K562 (cell line): ENCODE measurements around the gene OR6K6. TPM values are rescaled to one million over a fixed set of nuclear protein-coding genes. Genes with fewer than 3 reads are reported as not detected.

Experiments
- ATAC-seq: fragments of 200-7000 bp; cut with Tn5 transposase; 3 replicates; pipeline ENCODE4 v1.9.1; 2020; ENCODE audit warnings: moderate library complexity
- BruUV-seq: library from RNA; stranded (reverse); fragments of 400-500 nt; replicated peaks from 2 replicates; lab custom pipeline; 2021; lab: Mats Ljungman, UMichigan
- CTCF ChIA-PET: fragments of 300-600 bp; formaldehyde crosslinking; extraction: SDS; loops from one replicate; lab custom pipeline; 2021; ENCODE audit warnings: low intra/inter-chr PET ratio; lab: Yijun Ruan, JAX
- POLR2A ChIA-PET: fragments of 300-600, 350-650 bp; sonication (Branson Sonifier 250); formaldehyde crosslinking; extraction: SDS; loops from one replicate; lab custom pipeline; 2021; ENCODE audit warnings: antibody characterized with exemption, inconsistent platforms; lab: Yijun Ruan, JAX
- DNase-seq, 4 experiments: peaks; one replicate each; pipeline versions ENCODE4 v3.0.0 to v3.0.0-alpha.2; 2011 to 2018; ENCODE audit warnings: low spot score in 3 of 4, mixed read lengths in 3 of 4; ENCODE audit errors: extremely low read depth in 1 of 4
- FAIRE-seq: peaks from 2 replicates; lab custom pipeline; 2011; peaks lifted over from hg19 to GRCh38; lab: Jason Lieb, UNC
- H2AFZ ChIP-seq: 2 replicates; pipeline ENCODE4 v1.6.0; 2011; ENCODE audit warnings: low read depth, low read length, control low read depth, inconsistent platforms
- H3K27ac ChIP-seq: fragments of 200-600 bp; 3 replicates; pipeline ENCODE4 v1.8.0; 2011; ENCODE audit warnings: low read depth, mild to moderate bottlenecking, control low read depth, inconsistent platforms, low read length, moderate library complexity, mixed read lengths; ENCODE audit errors: extremely low read depth
- H3K27me3 ChIP-seq, 2 experiments: fragments of 300-600 bp in 1 of 2; 2 replicates in 1 of 2; 3 replicates in 1 of 2; pipeline versions ENCODE4 v1.6.0 to v1.8.0; 2011; ENCODE audit warnings: inconsistent platforms in 2 of 2, low read length in 2 of 2, mild to moderate bottlenecking in 1 of 2, mixed read lengths in 1 of 2, moderate library complexity in 1 of 2; ENCODE audit not compliant: control insufficient read depth in 2 of 2, insufficient read depth in 2 of 2
- H3K36me3 ChIP-seq: fragments of 300-600 bp; 3 replicates; pipeline ENCODE4 v1.8.0; 2011; ENCODE audit warnings: mild to moderate bottlenecking, low read length, inconsistent platforms; ENCODE audit not compliant: control insufficient read depth, insufficient read depth
- H3K4me1 ChIP-seq, 2 experiments: fragments of 200-600 bp in 1 of 2; replicated peaks in 1 of 2; 2 replicates in 1 of 2; 3 replicates in 1 of 2; pipeline versions ENCODE4 v1.5.1 to v1.8.0; 2011; ENCODE audit warnings: inconsistent platforms in 2 of 2, low read length in 2 of 2, mild to moderate bottlenecking in 1 of 2, mixed read lengths in 1 of 2, moderate library complexity in 1 of 2; ENCODE audit not compliant: control insufficient read depth in 2 of 2, insufficient read depth in 2 of 2
- H3K4me2 ChIP-seq: 2 replicates; pipeline ENCODE4 v1.6.1; 2011; ENCODE audit warnings: low read length, control low read depth, inconsistent platforms, mixed read lengths; ENCODE audit not compliant: insufficient read depth
- H3K4me3 ChIP-seq: fragments of 200-600 bp; sonication (generic), shearing (Covaris generic); 2 replicates; pipeline ENCODE4 v1.5.1; 2016; ENCODE audit warnings: control low read depth, inconsistent platforms
- H3K79me2 ChIP-seq: fragments of 200-600 bp; 3 replicates; pipeline ENCODE4 v1.8.0; 2011; ENCODE audit warnings: low read length, inconsistent platforms; ENCODE audit not compliant: control insufficient read depth, insufficient read depth
- H3K9ac ChIP-seq, 2 experiments: 2 replicates each; pipeline versions ENCODE4 v1.6.0 to v1.6.1; 2011; ENCODE audit warnings: low read depth in 2 of 2, low read length in 2 of 2, control low read depth in 1 of 2, inconsistent platforms in 1 of 2, mild to moderate bottlenecking in 1 of 2, mixed read lengths in 1 of 2; ENCODE audit not compliant: insufficient read depth in 1 of 2
- H3K9me1 ChIP-seq: one replicate; pipeline ENCODE4 v1.6.0; 2011; ENCODE audit warnings: inconsistent platforms, mild to moderate bottlenecking, low read length, moderate library complexity; ENCODE audit not compliant: control insufficient read depth, insufficient read depth
- H3K9me3 ChIP-seq: replicated peaks from 2 replicates; pipeline ENCODE4 v1.5.1; 2011; ENCODE audit warnings: low read depth, low read length, inconsistent platforms; ENCODE audit not compliant: control insufficient read depth, insufficient read depth
- H4K20me1 ChIP-seq: replicated peaks from 2 replicates; pipeline ENCODE4 v1.6.1; 2011; ENCODE audit warnings: low read length, inconsistent platforms, mixed read lengths; ENCODE audit not compliant: control insufficient read depth, insufficient read depth
- CXXC5 ChIP-seq: fragments of 250-450 bp; sonication (Bioruptor Pico); IDR thresholded peaks from 2 replicates; pipeline ENCODE4 v1.8.0; 2022; ENCODE audit warnings: inconsistent platforms, mild to moderate bottlenecking, moderate library complexity
- HMBOX1 ChIP-seq: sonication (generic); IDR thresholded peaks from 2 replicates; pipeline ENCODE4 v1.6.1; 2016
- L3MBTL2 ChIP-seq: fragments of 450-650 bp; IDR thresholded peaks from 2 replicates; pipeline ENCODE4 v1.6.1; 2016; ENCODE audit warnings: mild to moderate bottlenecking, moderate library complexity
- MAFG ChIP-seq: fragments of 450-650 bp; conservative IDR thresholded peaks from 2 replicates; pipeline ENCODE4 v1.6.1; 2016; ENCODE audit warnings: missing genetic modification characterization, missing compliant biosample characterization
- NCOA2 ChIP-seq, 2 experiments: fragments of 450-650 bp; IDR thresholded peaks; 2 replicates each; pipeline ENCODE4 v1.6.1; 2018; ENCODE audit warnings: mild to moderate bottlenecking in 2 of 2, moderate library complexity in 1 of 2; ENCODE audit not compliant: partially characterized antibody in 2 of 2
- NFRKB ChIP-seq: fragments of 450-650 bp; IDR thresholded peaks from 2 replicates; pipeline ENCODE4 v1.6.1; 2016; ENCODE audit warnings: low read depth
- RBM39 ChIP-seq: fragments of 200-400 bp; formaldehyde crosslinking; optimal IDR thresholded peaks from 2 replicates; pipeline ENCODE3; 2018; ENCODE audit warnings: low read depth, low read length
- SPI1 ChIP-seq: IDR thresholded peaks from 2 replicates; pipeline ENCODE4 v1.6.1; 2011; ENCODE audit warnings: low read depth, low read length, control low read depth, borderline replicate concordance
- SRSF9 ChIP-seq: fragments of 200-400 bp; formaldehyde crosslinking; IDR thresholded peaks from 2 replicates; pipeline ENCODE4 v1.6.1; 2017; ENCODE audit warnings: low read depth, low read length, borderline replicate concordance
- THRB ChIP-seq: fragments of 450-650 bp; formaldehyde crosslinking; conservative IDR thresholded peaks from 2 replicates; pipeline ENCODE4 v1.4.0; 2022; ENCODE audit warnings: mild to moderate bottlenecking, missing genetic modification characterization
- ZKSCAN8 ChIP-seq: fragments of 200-800 bp; sonication (Bioruptor generic); IDR thresholded peaks from 2 replicates; pipeline ENCODE4 v1.6.1; 2016; ENCODE audit warnings: missing genetic modification characterization, missing compliant biosample characterization
- ZNF143 ChIP-seq: sonication (generic); formaldehyde crosslinking; IDR thresholded peaks from 2 replicates; pipeline ENCODE4 v1.9.0; 2022; ENCODE audit warnings: mild to moderate bottlenecking, missing genetic modification reagents
- ZNF175 ChIP-seq: fragments of 200-800 bp; sonication (Bioruptor generic); IDR thresholded peaks from 2 replicates; pipeline ENCODE4 v1.6.1; 2016; ENCODE audit warnings: low read depth, mild to moderate bottlenecking, missing genetic modification characterization, missing compliant biosample characterization
- ZNF766 ChIP-seq: fragments of 200-800 bp; sonication (Bioruptor generic); conservative IDR thresholded peaks from 2 replicates; pipeline ENCODE4 v1.6.1; 2016; ENCODE audit warnings: missing genetic modification characterization, missing compliant biosample characterization
- WGBS: fragments of 100-300 bp; shearing (Covaris generic); methylation state at CpG from one replicate; pipeline ENCODE4 v1.1.6; 2016; ENCODE audit warnings: low coverage, mixed read lengths; ENCODE audit not compliant: insufficient coverage; ENCODE audit errors: missing lambda C conversion rate; 5-methylcytosine and 5-hydroxymethylcytosine counted together
- in situ Hi-C: fragments of 300-500 bp; cut with MboI; formaldehyde crosslinking; loops from 4 replicates; pipeline ENCODE4 v1.15.0; 2018; ENCODE audit warnings: inconsistent platforms, mixed read lengths
- intact Hi-C: fragments of 100-400 bp; cut with micrococcal nuclease; formaldehyde crosslinking; loops from 2 replicates; pipeline ENCODE4 v1.14.2; 2022
- polyA plus RNA-seq, 8 experiments: library from polyadenylated mRNA; depleted of rRNA in 4 of 8; stranded (reverse) in 5 of 8; unstranded in 3 of 8; fragments of >200 nt; fragmentation: Nextera tagmentation in 2 of 8; fragmentation: Illumina TruSeq in 1 of 8; extraction: Ambion mirVana in 2 of 8; extraction: Trizol in 1 of 8; gene quantifications; 2 replicates each; pipeline versions ENCODE4 v1.2.1 to v1.2.3, GENCODE V29; 2011 to 2014; ENCODE audit warnings: inconsistent platforms in 1 of 8, missing spikeins in 1 of 8
- total RNA-seq, 7 experiments: library from RNA; depleted of rRNA in 6 of 7; stranded (reverse); fragments of >200 nt in 6 of 7; fragmentation: Illumina TruSeq in 2 of 7; extraction: Trizol in 2 of 7; gene quantifications; 2 replicates each; pipeline versions ENCODE4 v1.2.1 to v1.2.3, GENCODE V29; 2011 to 2021; ENCODE audit warnings: low replicate concordance in 1 of 7
- TF ChIP-seq, protein P1 (sequence below), 2 experiments: IDR thresholded peaks in 1 of 2; conservative IDR thresholded peaks in 1 of 2; 2 replicates each; pipeline ENCODE4 v1.6.1; 2016; ENCODE audit warnings: low read depth in 2 of 2, mild to moderate bottlenecking in 1 of 2, missing compliant biosample characterization in 1 of 2, missing genetic modification characterization in 1 of 2, moderate library complexity in 1 of 2

The OR6K6 gene
- total and polyA plus RNA-seq, 9 of the 15 experiments (the other 6 are each of a cell fraction or from before 2014, with no cell fraction given) = not detected

GRCh38 chr1:158771950-158772866 is 17.7 kb downstream of the OR6K6 start, which contains the start of gene OR6N1:
Gene OR6N1 (minus strand): TSS chr1:158772195. CDS start chr1:158766682, 5,513 bp downstream.
- in situ Hi-C loops = no loop called here
- FAIRE-seq = no peak
- TF ChIP-seq ZNF143 (CRISPR knock-in tag) (no peak), NFRKB (no peak), NCOA2 (IDR thresholded peaks at IDR 0.05; ENCODE audit: partially characterized antibody in 2 of 2) (no peak), ZKSCAN8 (CRISPR knock-in tag) (no peak), ZNF175 (CRISPR knock-in tag) (0 out of 2 replicates have a peak, but pooled peaks have one; percentile 55), SPI1 (no peak), ZNF766 (no peak), RBM39 (no peak), HMBOX1 (peak; percentile 67; the same call in 1 of the 2 replicates), L3MBTL2 (0 out of 2 replicates have a peak, but pooled peaks have one; percentile 14), CXXC5 (CRISPR knock-in tag) (no peak), MAFG (tag) (no peak), SRSF9 (no peak), THRB (CRISPR knock-in tag) (no peak)
- TF ChIP-seq, protein P1, sequence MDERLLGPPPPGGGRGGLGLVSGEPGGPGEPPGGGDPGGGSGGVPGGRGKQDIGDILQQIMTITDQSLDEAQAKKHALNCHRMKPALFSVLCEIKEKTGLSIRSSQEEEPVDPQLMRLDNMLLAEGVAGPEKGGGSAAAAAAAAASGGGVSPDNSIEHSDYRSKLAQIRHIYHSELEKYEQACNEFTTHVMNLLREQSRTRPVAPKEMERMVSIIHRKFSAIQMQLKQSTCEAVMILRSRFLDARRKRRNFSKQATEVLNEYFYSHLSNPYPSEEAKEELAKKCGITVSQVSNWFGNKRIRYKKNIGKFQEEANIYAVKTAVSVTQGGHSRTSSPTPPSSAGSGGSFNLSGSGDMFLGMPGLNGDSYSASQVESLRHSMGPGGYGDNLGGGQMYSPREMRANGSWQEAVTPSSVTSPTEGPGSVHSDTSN (CRISPR knock-in tag; IDR thresholded peaks at IDR 0.05; ENCODE audit: low read depth) = no peak
- TF ChIP-seq, protein P1 (tag; conservative IDR thresholded peaks at IDR 0.05; ENCODE audit: low read depth) = peak; percentile 69

More at GRCh38 chr1:158771950-158772866, 17.7 kb downstream of the OR6K6 start, which contains the start of gene OR6N1:
- POLR2A ChIA-PET = interaction anchor here (0.6 kb wide), 1 partner anchor 37 kb away, joined by 3 read pairs; no protein-coding TSS in a partner anchor
- BruUV-seq = no TSS peak
- no peaks in the 10 kb centered on the region for H3K9me1 ChIP-seq
- no peak within 1 kb of the TSS for H3K9ac ChIP-seq
- CTCF ChIA-PET = no interaction called here
- H3K36me3 ChIP-seq = no peaks in the 10 kb centered on the region
- peak within 1 kb of the TSS; percentile 28; the same call in 1 of the 2 replicates for H3K4me2 ChIP-seq
- peaks cover 0 to 7% of the 10 kb centered on the region in 2 experiments; a peak in 2 of 5 replicates for H3K4me1 ChIP-seq
- no peaks in the 10 kb centered on the region for H3K9me3 ChIP-seq
- H3K79me2 ChIP-seq = no peaks in the 10 kb centered on the region
- peak within 1 kb of the TSS; percentile 16; the same call in 1 of the 3 replicates for H3K27ac ChIP-seq
- peak; percentile 82 for ATAC-seq
- H3K27me3 ChIP-seq = no peaks in the 10 kb centered on the region
- H2AFZ ChIP-seq = peak within 1 kb of the TSS; percentile 92
- no peak within 1 kb of the TSS for H3K4me3 ChIP-seq
- intact Hi-C loops = no loop called here
- peak in 1 of 4 experiments; percentile 27 for DNase-seq
- WGBS = 21% methylated on average over 6 of the region's 6 CpGs
- H4K20me1 ChIP-seq = no peaks in the 10 kb centered on the region
